AG04450 (cell line): ENCODE results near the gene OR51E1. TPM values are rescaled to one million over a fixed set of nuclear protein-coding genes. Genes with fewer than 3 reads are reported as not detected.

ENCODE experiments used
- CTCF ChIA-PET: fragments of 300-600, 350-600 bp; formaldehyde crosslinking; extraction: SDS; loops from one replicate; lab custom pipeline; 2022; ENCODE audit warnings: antibody characterized with exemption, inconsistent platforms; lab: Charles Lee
- POLR2A ChIA-PET: fragments of 350-600 bp; formaldehyde crosslinking; extraction: SDS; loops from one replicate; lab custom pipeline; 2021; ENCODE audit warnings: antibody characterized with exemption, inconsistent platforms; lab: Yijun Ruan, JAX
- DNase-seq: peaks from one replicate; pipeline ENCODE4 v3.0.0-alpha.2; 2011; ENCODE audit warnings: low read depth, low spot score
- H3K27ac ChIP-seq: one replicate; pipeline ENCODE4 v1.5.1; 2012; ENCODE audit warnings: low read depth, low read length, control low read depth
- H3K27me3 ChIP-seq: one replicate; pipeline ENCODE4 v1.6.0; 2012; ENCODE audit warnings: low read length; ENCODE audit not compliant: control insufficient read depth, insufficient read depth
- H3K4me3 ChIP-seq: 2 replicates; pipeline ENCODE4 v1.5.1; 2011; ENCODE audit warnings: mild to moderate bottlenecking, low read depth, low read length, control low read depth
- H3K9me3 ChIP-seq: 2 replicates; pipeline ENCODE4 v1.5.1; 2012; ENCODE audit warnings: low read length; ENCODE audit not compliant: control insufficient read depth, insufficient read depth
- CTCF ChIP-seq: IDR thresholded peaks from 2 replicates; pipeline ENCODE4 v1.5.1; 2011; ENCODE audit warnings: low read depth, low read length, control low read depth, inconsistent platforms
- polyA plus RNA-seq: library from polyadenylated mRNA; depleted of rRNA; stranded (reverse); fragments of >200 nt; gene quantifications from 2 replicates; pipeline ENCODE4 v1.2.3, GENCODE V29; 2011

OR51E1 gene
- polyA plus RNA-seq, 1 experiment: 0.02 TPM

GRCh38 chr11:4671741-4672140 lies 28.0 kb downstream of the OR51E1 start:
- CTCF ChIA-PET: interaction anchor here (1.5 kb wide), 1 partner anchor 12 kb away, joined by 3 read pairs; no protein-coding TSS in a partner anchor
- H3K27ac ChIP-seq: no peak overlapping the region
- H3K4me3 ChIP-seq: no peak overlapping the region
- POLR2A ChIA-PET: no interaction called here
- no peaks in the 10 kb centered on the region for H3K9me3 ChIP-seq
- TF ChIP-seq CTCF: no peak
- H3K27me3 ChIP-seq: no peaks in the 10 kb centered on the region
- DNase-seq: no peak

DNA sequence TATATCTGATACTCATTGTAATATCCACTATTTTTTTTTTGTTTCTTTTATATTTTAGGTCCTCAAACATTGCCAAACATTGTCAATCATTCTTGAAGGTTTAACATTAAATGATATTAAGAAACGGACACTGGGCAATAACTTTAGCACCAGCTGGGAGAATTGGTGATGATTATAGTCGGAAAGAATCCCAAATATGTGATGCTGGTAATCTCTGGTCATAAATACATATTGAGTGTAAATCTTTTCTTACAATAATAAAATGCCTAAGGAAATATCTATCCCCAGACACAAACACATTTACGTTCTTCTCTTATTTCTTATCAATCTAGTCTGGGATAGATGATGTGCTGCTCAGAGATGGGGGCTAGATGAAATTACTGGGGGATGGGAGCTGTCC lies 28.7 kb downstream of the OR51E1 start:
- POLR2A ChIA-PET: no interaction called here

DNA sequence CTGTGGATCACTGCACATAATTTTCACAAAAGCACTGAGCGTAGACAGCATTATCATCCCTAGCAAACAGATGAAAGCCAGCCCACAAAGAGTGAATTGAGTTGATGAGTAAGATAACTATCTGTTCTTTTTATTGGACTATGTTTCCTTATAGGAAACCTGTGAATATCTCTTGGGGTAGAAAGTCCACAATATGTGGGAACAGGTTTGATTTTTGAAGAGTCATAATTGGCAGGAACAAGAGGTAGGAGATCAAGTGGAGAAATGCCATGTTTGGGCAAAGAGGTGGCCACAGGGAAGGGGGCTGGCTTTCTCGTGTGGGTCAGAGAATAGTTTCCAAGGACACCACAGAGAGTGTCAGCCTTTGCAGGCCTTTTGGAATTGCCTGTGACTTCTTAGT lies 30.0 kb downstream of the OR51E1 start:
- Histone ChIP-seq H3K27me3 (no peaks in the 10 kb centered on the region), H3K9me3 (no peaks in the 10 kb centered on the region), H3K4me3 (no peak overlapping the region), H3K27ac (no peak overlapping the region)
- ChIA-PET CTCF (interaction anchor here (1.2 kb wide), 1 partner anchor 37 kb away, joined by 4 read pairs; the partner anchor contains the start of gene OR51D1), POLR2A (no interaction called here)
- TF ChIP-seq CTCF: no peak
- DNase-seq: no peak

More for the DNA sequence above, 28.7 kb downstream of the OR51E1 start:
- H3K9me3 ChIP-seq: no peaks in the 10 kb centered on the region
- H3K27me3 ChIP-seq: no peaks in the 10 kb centered on the region
- CTCF ChIA-PET: interaction anchor here (1.5 kb wide), 1 partner anchor 11 kb away, joined by 3 read pairs; no protein-coding TSS in a partner anchor
- TF ChIP-seq CTCF: no peak
- peak overlapping the region; percentile 34 for H3K27ac ChIP-seq
- DNase-seq: peak; percentile 8
- H3K4me3 ChIP-seq: no peak overlapping the region

DNA sequence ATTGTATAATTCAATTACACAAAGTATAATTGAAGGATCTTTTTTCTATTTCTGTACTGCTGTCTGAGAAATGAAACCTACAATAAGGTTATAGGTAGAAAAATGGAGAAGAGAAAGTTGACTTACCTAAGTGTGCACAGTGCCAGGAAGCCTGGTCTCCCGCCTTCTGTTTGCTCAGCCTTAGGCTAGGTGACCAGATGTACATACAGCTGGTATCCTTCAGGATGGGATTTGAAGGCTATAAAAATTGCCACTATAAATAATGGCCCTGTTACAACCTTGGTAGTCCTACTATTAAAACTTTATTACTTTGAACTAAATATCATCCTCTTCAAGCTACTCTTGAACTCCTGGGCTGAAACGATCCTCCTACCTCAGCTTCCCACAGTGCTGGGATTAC lies 34.2 kb downstream of the OR51E1 start:
- DNase-seq: no peak
- Histone ChIP-seq H3K27ac (no peak overlapping the region), H3K27me3 (no peaks in the 10 kb centered on the region), H3K9me3 (no peaks in the 10 kb centered on the region), H3K4me3 (no peak overlapping the region)
- POLR2A ChIA-PET: no interaction called here
- CTCF ChIA-PET: interaction anchor here (0.6 kb wide), 1 partner anchor 103 kb away, joined by 4 read pairs; no protein-coding TSS in a partner anchor
- no peak for TF ChIP-seq CTCF

DNA sequence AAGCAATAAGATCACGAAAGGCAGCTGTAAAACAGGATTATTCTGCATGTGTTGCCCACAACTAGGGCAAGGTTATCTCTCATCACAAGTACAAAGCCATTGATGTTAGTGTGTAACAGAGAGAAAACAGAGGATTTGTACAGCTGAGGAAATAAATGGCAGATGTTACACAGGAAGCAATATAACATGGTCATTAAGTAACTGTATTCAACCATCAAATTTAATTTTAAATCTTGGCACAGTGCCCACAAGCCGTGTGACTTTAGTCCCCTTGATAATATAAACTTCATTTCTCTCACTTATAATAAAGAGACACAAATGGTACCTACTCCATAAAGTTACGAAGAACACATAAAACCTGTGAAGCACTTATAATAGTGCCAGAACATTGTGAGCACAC lies 36.6 kb downstream of the OR51E1 start:
- Histone ChIP-seq H3K4me3 (no peak overlapping the region), H3K27ac (no peak overlapping the region), H3K9me3 (no peaks in the 10 kb centered on the region), H3K27me3 (no peaks in the 10 kb centered on the region)
- ChIA-PET CTCF (interaction anchor here (2.3 kb wide), 1 partner anchor 44 kb away, joined by 9 read pairs; the partner anchor contains the start of gene OR51D1), POLR2A (no interaction called here)
- DNase-seq: no peak
- no peak for TF ChIP-seq CTCF
